IMR-90 (cell line): Measurements from ENCODE around the gene LIMCH1. TPM values are rescaled to one million over a fixed set of nuclear protein-coding genes. Genes with fewer than 3 reads are reported as not detected.
A peak's percentile ranks its signal among the peaks of the same experiment; 100 is the strongest.

Source experiments
- ATAC-seq: fragments of 200-7000 bp; cut with Tn5 transposase; 2 replicates; pipeline ENCODE4 v1.9.1; 2020; ENCODE audit warnings: low read depth, mild to moderate bottlenecking, moderate library complexity
- BruUV-seq: library from RNA; stranded (reverse); fragments of 400-500 nt; replicated peaks from 2 replicates; lab custom pipeline; 2021; lab: Mats Ljungman, UMichigan
- CTCF ChIA-PET: fragments of 300-600 bp; formaldehyde crosslinking; extraction: SDS; loops from one replicate; lab custom pipeline; 2021; ENCODE audit warnings: antibody characterized with exemption; lab: Yijun Ruan, JAX
- POLR2A ChIA-PET: fragments of 300-600 bp; sonication (Branson Sonifier 250); formaldehyde crosslinking; loops from one replicate; lab custom pipeline; 2022; ENCODE audit warnings: antibody characterized with exemption; ENCODE audit not compliant: unreplicated experiment; lab: Charles Lee
- DNase-seq: peaks from one replicate; pipeline ENCODE4 v3.0.0; 2013
- H2AFZ ChIP-seq: replicated peaks from 2 replicates; pipeline ENCODE3; 2013; ENCODE audit warnings: low read length, mild to moderate bottlenecking; ENCODE audit not compliant: poor library complexity
- H2AK5ac ChIP-seq: 2 replicates; pipeline ENCODE4 v1.6.1; 2013; ENCODE audit warnings: low read depth, low read length, inconsistent platforms
- H2AK9ac ChIP-seq: replicated peaks from 2 replicates; pipeline ENCODE3; 2013; ENCODE audit warnings: mild to moderate bottlenecking, low read depth, low read length, moderate library complexity; ENCODE audit not compliant: poor library complexity
- H2BK120ac ChIP-seq: 2 replicates; pipeline ENCODE4 v1.6.1; 2013; ENCODE audit warnings: low read depth, low read length, inconsistent platforms
- H2BK15ac ChIP-seq: 3 replicates; pipeline ENCODE4 v1.6.1; 2013; ENCODE audit warnings: low read depth, low read length, inconsistent platforms
- H2BK20ac ChIP-seq: 2 replicates; pipeline ENCODE4 v1.6.1; 2013; ENCODE audit warnings: low read depth, mild to moderate bottlenecking, inconsistent platforms, low read length, moderate library complexity
- H2BK5ac ChIP-seq: 2 replicates; pipeline ENCODE4 v1.6.1; 2013; ENCODE audit warnings: mild to moderate bottlenecking, low read depth, low read length, inconsistent platforms; ENCODE audit not compliant: poor library complexity, severe bottlenecking
- H3K14ac ChIP-seq: replicated peaks from 2 replicates; pipeline ENCODE4 v1.6.1; 2013; ENCODE audit warnings: low read depth, low read length, inconsistent platforms
- H3K18ac ChIP-seq: 2 replicates; pipeline ENCODE4 v1.6.1; 2013; ENCODE audit warnings: low read depth, low read length, control low read depth
- H3K23ac ChIP-seq: 2 replicates; pipeline ENCODE4 v1.6.1; 2013; ENCODE audit warnings: low read depth, low read length, inconsistent platforms
- H3K27ac ChIP-seq: 2 replicates; pipeline ENCODE4 v1.5.1; 2013; ENCODE audit warnings: mild to moderate bottlenecking, control low read depth, low read length; ENCODE audit not compliant: insufficient read depth
- H3K27me3 ChIP-seq: 2 replicates; pipeline ENCODE4 v1.6.1; 2013; ENCODE audit warnings: low read length; ENCODE audit not compliant: control insufficient read depth, insufficient read depth
- H3K36me3 ChIP-seq: 2 replicates; pipeline ENCODE4 v1.6.1; 2013; ENCODE audit warnings: low read length, mixed read lengths; ENCODE audit not compliant: control insufficient read depth, insufficient read depth
- H3K4ac ChIP-seq: 2 replicates; pipeline ENCODE4 v1.6.1; 2013; ENCODE audit warnings: low read depth, low read length, inconsistent platforms
- H3K4me1 ChIP-seq: 2 replicates; pipeline ENCODE4 v1.6.1; 2013; ENCODE audit warnings: low read length, mixed read lengths; ENCODE audit not compliant: control insufficient read depth, insufficient read depth
- H3K4me2 ChIP-seq: 2 replicates; pipeline ENCODE4 v1.6.1; 2013; ENCODE audit warnings: low read depth, mild to moderate bottlenecking, control low read depth, low read length, moderate library complexity
- H3K4me3 ChIP-seq: 2 replicates; pipeline ENCODE4 v1.5.1; 2013; ENCODE audit warnings: low read depth, mild to moderate bottlenecking, control low read depth, low read length, moderate library complexity; ENCODE audit not compliant: insufficient read depth
- H3K56ac ChIP-seq: 2 replicates; pipeline ENCODE4 v1.6.1; 2013; ENCODE audit warnings: low read length, inconsistent platforms; ENCODE audit not compliant: insufficient read depth; ENCODE audit errors: extremely low read depth
- H3K79me1 ChIP-seq, 2 experiments: 2 replicates each; pipeline ENCODE4 v1.6.1; 2013; ENCODE audit warnings: low read length in 2 of 2, inconsistent platforms in 1 of 2, low read depth in 1 of 2
- H3K9ac ChIP-seq: 2 replicates; pipeline ENCODE4 v1.6.1; 2013; ENCODE audit warnings: low read depth, low read length, control low read depth
- H3K9me1 ChIP-seq: 2 replicates; pipeline ENCODE4 v1.6.1; 2013; ENCODE audit warnings: low read length, inconsistent platforms; ENCODE audit not compliant: insufficient read depth
- H3K9me3 ChIP-seq: 2 replicates; pipeline ENCODE4 v1.6.1; 2013; ENCODE audit warnings: low read length; ENCODE audit not compliant: control insufficient read depth, insufficient read depth
- H4K20me1 ChIP-seq: 2 replicates; pipeline ENCODE4 v1.6.1; 2013; ENCODE audit warnings: low read length, inconsistent platforms; ENCODE audit not compliant: insufficient read depth
- H4K5ac ChIP-seq: 2 replicates; pipeline ENCODE4 v1.6.1; 2013; ENCODE audit warnings: mild to moderate bottlenecking, low read depth, low read length, control low read depth
- H4K8ac ChIP-seq, 2 experiments: 2 replicates each; pipeline ENCODE4 v1.6.1; 2013; ENCODE audit warnings: low read depth in 2 of 2, low read length in 2 of 2, control low read depth in 1 of 2, inconsistent platforms in 1 of 2
- H4K91ac ChIP-seq: 2 replicates; pipeline ENCODE4 v1.6.1; 2013; ENCODE audit warnings: low read depth, low read length, inconsistent platforms; ENCODE audit not compliant: insufficient read depth
- CEBPB ChIP-seq: IDR thresholded peaks from 2 replicates; pipeline ENCODE4 v1.6.1; 2012; ENCODE audit warnings: low read depth, low read length, improper control_type of control experiment
- CHD1 ChIP-seq: IDR thresholded peaks from 2 replicates; pipeline ENCODE4 v1.6.1; 2012; ENCODE audit warnings: low read depth, low read length, improper control_type of control experiment
- FOS ChIP-seq: fragments of 150-350 bp; IDR thresholded peaks from 2 replicates; pipeline ENCODE4 v1.6.1; 2016; ENCODE audit warnings: low read depth, low read length
- MAFK ChIP-seq: IDR thresholded peaks from 2 replicates; pipeline ENCODE4 v1.6.1; 2012; ENCODE audit warnings: low read depth, low read length, improper control_type of control experiment
- NFE2L2 ChIP-seq: fragments of 150-350 bp; IDR thresholded peaks from 2 replicates; pipeline ENCODE4 v1.6.1; 2016; ENCODE audit warnings: low read depth, mild to moderate bottlenecking, low read length
- POLR2A ChIP-seq: IDR thresholded peaks from 2 replicates; pipeline ENCODE4 v1.6.1; 2012; ENCODE audit warnings: mild to moderate bottlenecking, low read depth, low read length
- RCOR1 ChIP-seq: IDR thresholded peaks from 2 replicates; pipeline ENCODE4 v1.6.1; 2012; ENCODE audit warnings: mild to moderate bottlenecking, low read length, improper control_type of control experiment; ENCODE audit not compliant: insufficient replicate concordance
- RFX5 ChIP-seq: IDR thresholded peaks from 2 replicates; pipeline ENCODE4 v1.8.0; 2012; ENCODE audit warnings: low read depth, mild to moderate bottlenecking, low read length, moderate library complexity
- SMC3 ChIP-seq: fragments of 150-350 bp; IDR thresholded peaks from 2 replicates; pipeline ENCODE4 v1.6.1; 2016; ENCODE audit warnings: low read depth, mild to moderate bottlenecking, antibody characterized with exemption, low read length, moderate library complexity
- WGBS, 2 experiments: methylation state at CpG; one replicate each; pipeline versions ENCODE4 v1.1.5 to v1.1.7; 2013; ENCODE audit warnings: missing lambda C conversion rate in 2 of 2; ENCODE audit not compliant: insufficient read length in 1 of 2; ENCODE audit errors: extremely low coverage in 2 of 2; 5-methylcytosine and 5-hydroxymethylcytosine counted together
- dilution Hi-C: fragments of 300-500 bp; cut with HindIII; formaldehyde crosslinking; loops from one replicate; pipeline ENCODE4 v1.14.3; 2018; ENCODE audit warnings: low sequenced_read_pairs; ENCODE audit not compliant: unreplicated experiment
- in situ Hi-C: fragments of 300-500 bp; cut with MboI; formaldehyde crosslinking; loops from 3 replicates; pipeline ENCODE4 v1.14.3; 2019; ENCODE audit warnings: low sequenced_read_pairs, inconsistent platforms, mixed read lengths
- intact Hi-C: fragments of 100-400 bp; cut with micrococcal nuclease; formaldehyde crosslinking; loops from 2 replicates; pipeline ENCODE4 v1.10.0; 2022
- polyA plus RNA-seq, 3 experiments: library from polyadenylated mRNA; depleted of rRNA; stranded (reverse); fragments of >200 nt; gene quantifications; 2 replicates each; pipeline ENCODE4 v1.2.3, GENCODE V29; 2012; ENCODE audit warnings: low replicate concordance in 1 of 3
- total RNA-seq: library from RNA; depleted of rRNA; stranded (reverse); fragments of >200 nt; gene quantifications from 2 replicates; pipeline ENCODE4 v1.2.3, GENCODE V29; 2012
- TF ChIP-seq, protein P1 (sequence below): fragments of 150-350 bp; IDR thresholded peaks from 2 replicates; pipeline ENCODE4 v1.6.1; 2016; ENCODE audit warnings: low read depth, mild to moderate bottlenecking, low read length, moderate library complexity, borderline replicate concordance

The LIMCH1 gene
- total and polyA plus RNA-seq, 2 of the 4 experiments (the other 2 are of a cell fraction) = 0.89 to 2.9 TPM

DNA sequence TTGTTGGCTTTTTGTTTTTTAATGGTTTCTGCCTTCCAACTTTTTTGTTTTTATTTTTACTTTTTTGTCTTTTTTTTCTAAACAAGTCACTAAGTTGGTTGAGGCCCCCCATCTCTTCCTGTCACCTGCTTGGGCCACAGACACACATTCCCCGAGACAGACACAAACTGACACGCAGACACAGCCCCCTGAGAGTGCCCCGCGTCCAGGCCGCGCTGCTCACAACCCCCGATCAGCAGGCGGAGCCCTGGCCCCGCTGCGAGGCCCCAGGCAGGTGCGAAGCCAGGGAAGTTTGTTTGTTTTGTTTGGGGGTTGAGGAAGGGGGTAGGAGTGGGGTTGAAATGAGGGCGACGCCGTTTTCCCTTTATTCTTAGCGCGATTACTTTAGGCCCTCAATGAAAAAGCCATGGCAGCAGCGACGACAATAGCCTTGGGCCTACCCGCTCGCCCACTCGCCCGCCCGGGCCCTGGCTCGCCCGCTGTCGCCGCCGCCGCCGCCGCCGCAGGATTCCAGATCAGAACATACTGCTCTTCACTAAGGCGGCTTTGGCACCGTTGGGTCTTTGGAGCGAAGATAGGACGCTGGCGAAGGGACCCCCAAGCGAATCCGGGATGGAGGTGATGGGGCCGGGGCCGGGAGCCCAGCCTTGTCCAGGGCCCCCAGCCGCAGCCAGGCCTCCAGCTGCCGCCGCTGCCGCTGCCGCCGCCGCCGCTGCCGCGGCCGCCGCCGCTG is 207.5 kb downstream of the LIMCH1 start:
- Histone ChIP-seq H4K8ac (no peak overlapping the region), H3K79me1 (no peaks in the 10 kb centered on the region), H3K27ac (no peak overlapping the region), H3K9me1 (no peaks in the 10 kb centered on the region), H4K5ac (no peak overlapping the region), H3K4me3 (no peak overlapping the region), H2BK5ac (no peak overlapping the region), H3K4ac (no peak overlapping the region), H3K56ac (no peak overlapping the region), H4K20me1 (peaks cover 6% of the 10 kb centered on the region; the same call in 1 of the 2 replicates), H2BK120ac (no peak overlapping the region), H2BK20ac (no peak overlapping the region), H2AFZ (no peak overlapping the region), H3K27me3 (peaks cover 91% of the 10 kb centered on the region), H3K4me2 (no peak overlapping the region), H3K18ac (no peak overlapping the region), H4K91ac (no peak overlapping the region), H3K14ac (no peak overlapping the region), H3K36me3 (no peaks in the 10 kb centered on the region), H3K4me1 (no peaks in the 10 kb centered on the region; the same call in 1 of the 2 replicates), H2AK9ac (no peak overlapping the region), H3K9me3 (peaks cover 26% of the 10 kb centered on the region), H3K23ac (no peak overlapping the region), H3K9ac (no peak overlapping the region), H2AK5ac (no peak overlapping the region), H2BK15ac (no peak overlapping the region)
- BruUV-seq = no TSS peak
- CTCF ChIA-PET = interaction anchor here (0.6 kb wide), 1 partner anchor 189 kb away, joined by 3 read pairs; no protein-coding TSS in a partner anchor
- in situ Hi-C loops (no loop called here), intact Hi-C loops (no loop called here), dilution Hi-C loops (no loop called here)
- DNase-seq = no peak
- WGBS, 2 experiments = 6% methylated on average over 23 of the region's 54 CpGs; no CpG with 5 or more reads in 1 of the 2 experiments
- ATAC-seq = peak; percentile 44
- TF ChIP-seq CEBPB = no peak
- no peak for TF ChIP-seq SMC3
- TF ChIP-seq FOS = no peak
- TF ChIP-seq RCOR1 = no peak
- TF ChIP-seq NFE2L2 = no peak
- no peak for TF ChIP-seq MAFK
- no peak for TF ChIP-seq CHD1
- TF ChIP-seq, protein P1, sequence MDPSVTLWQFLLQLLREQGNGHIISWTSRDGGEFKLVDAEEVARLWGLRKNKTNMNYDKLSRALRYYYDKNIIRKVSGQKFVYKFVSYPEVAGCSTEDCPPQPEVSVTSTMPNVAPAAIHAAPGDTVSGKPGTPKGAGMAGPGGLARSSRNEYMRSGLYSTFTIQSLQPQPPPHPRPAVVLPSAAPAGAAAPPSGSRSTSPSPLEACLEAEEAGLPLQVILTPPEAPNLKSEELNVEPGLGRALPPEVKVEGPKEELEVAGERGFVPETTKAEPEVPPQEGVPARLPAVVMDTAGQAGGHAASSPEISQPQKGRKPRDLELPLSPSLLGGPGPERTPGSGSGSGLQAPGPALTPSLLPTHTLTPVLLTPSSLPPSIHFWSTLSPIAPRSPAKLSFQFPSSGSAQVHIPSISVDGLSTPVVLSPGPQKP = no peak
- no peak for TF ChIP-seq POLR2A
- no peak for TF ChIP-seq RFX5
- POLR2A ChIA-PET = no interaction called here
